Activated CD4-positive, alpha-beta T cell treated with anti-CD3 and anti-CD28 coated beads for 48 hours (primary cell): ENCODE results near the gene TRAPPC4.
"Not testable (repeated sequence)": the region's sequence is repeated elsewhere in the genome, so short reads cannot be mapped to it uniquely, and the experiment has no call there.

ENCODE experiments used
- DNase-seq: peaks from one replicate; pipeline ENCODE4 v3.0.0-alpha.2; 2020

TRAPPC4 gene

DNA sequence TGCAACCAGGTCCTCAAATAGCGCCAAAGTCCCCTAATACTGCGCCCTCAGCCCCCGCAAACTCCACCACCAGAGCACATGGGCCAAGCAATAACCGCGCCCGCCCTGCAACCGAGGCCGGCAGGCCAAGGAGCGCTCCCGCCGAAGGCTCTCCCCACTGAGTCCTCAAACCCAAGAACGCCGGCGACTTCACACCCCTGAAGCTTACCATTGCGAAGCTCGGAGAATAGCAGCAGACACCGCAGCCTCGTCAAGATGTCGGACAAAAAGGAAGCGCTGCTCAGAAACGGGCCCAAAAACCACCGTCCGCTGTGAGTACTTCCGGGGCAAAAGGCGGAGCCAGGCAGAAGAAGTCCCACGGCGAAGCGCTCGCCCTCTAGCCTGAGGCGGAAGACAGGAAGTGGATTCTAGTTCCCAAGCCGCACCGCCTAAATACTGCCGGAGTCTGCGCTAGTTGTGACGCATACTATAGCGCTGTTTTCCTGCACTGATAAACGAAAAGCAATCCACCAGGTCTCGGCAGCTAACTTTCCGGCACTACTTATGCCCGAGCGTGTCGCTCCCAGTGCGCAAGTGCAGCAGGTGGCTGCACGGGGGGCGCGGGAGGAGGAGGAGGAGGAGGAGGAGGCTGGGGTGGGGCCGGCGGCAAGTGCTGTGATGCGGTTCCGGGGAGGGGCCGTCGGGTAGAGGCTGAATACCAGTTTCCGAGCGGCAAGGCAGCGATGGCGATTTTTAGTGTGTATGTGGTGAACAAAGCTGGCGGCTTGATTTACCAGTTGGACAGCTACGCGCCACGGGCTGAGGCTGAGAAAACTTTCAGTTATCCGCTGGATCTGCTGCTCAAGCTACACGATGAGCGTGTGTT, at the start of gene TRAPPC4, which contains the start of gene RPS25:
Gene TRAPPC4, plus strand, starts transcription at position 693 of the 865 bp plus-strand sequence. Its CDS starts 30 bp downstream, at position 723.
Gene RPS25, minus strand, starts transcription at position 270 of the 865 bp plus-strand sequence. Its CDS starts 59 bp downstream, at position 211.
- peak; percentile 97 for DNase-seq

- not testable (repeated sequence) for DNase-seq
These were observed 49.1 kb upstream of the TRAPPC4 start for GRCh38 chr11:118969508-118969907.

DNA sequence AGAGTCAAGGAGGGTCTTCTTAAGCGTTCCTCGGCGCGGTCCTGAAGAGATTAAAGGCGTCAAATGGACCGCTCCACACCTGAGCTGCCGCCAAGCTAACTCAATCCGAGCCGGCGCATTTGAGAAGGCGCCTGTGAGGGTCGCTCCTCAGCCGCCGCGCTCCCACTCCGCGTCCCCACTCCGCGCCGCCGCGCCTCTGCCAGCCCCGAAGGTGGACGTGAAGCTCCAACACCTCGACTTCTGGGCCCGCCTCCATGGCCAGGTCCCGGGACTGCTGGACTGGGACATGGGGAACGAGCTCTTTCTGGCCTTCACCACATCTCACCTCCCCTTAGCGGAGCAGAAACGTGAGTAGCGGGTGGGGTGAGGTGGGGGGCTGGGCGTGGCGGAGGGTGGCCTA, 46.9 kb upstream of the TRAPPC4 start, which contains the start of gene FOXR1:
Gene FOXR1, plus strand, starts transcription at position 116 of the 400 bp plus-strand sequence. Its CDS starts 171 bp downstream, at position 287.
- DNase-seq: no peak

GRCh38 chr11:118973985-118974384, 44.6 kb upstream of the TRAPPC4 start:
- no peak for DNase-seq

- no peak for DNase-seq
These were observed 42.5 kb upstream of the TRAPPC4 start for GRCh38 chr11:118975771-118976709.

GRCh38 chr11:118979434-118979833, 39.1 kb upstream of the TRAPPC4 start:
- DNase-seq: no peak

- DNase-seq: no peak
These were observed 38.2 kb upstream of the TRAPPC4 start for GRCh38 chr11:118980191-118980881.

DNA sequence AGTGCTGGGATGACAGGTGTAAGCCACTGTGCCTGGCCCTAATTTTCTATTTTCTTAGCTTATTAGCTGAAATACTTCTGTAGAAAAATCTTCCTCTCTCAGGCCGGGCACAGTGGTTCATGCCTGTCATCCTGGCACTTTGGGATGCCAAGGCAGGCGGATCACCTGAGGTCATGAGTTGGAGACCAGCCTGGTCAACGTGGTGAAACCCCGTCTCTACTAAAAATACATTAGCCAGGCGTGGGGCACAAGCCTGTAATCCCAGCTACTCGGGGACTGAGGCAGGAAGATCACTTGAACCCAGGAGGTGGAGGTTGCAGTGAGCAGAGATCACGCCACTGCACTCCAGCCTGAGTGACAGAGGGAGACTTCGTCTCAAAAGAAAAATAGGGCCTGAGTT, 34.2 kb upstream of the TRAPPC4 start:
- not testable (repeated sequence) for DNase-seq

- DNase-seq: no peak
These were observed 33.7 kb upstream of the TRAPPC4 start for GRCh38 chr11:118984825-118985224.

GRCh38 chr11:118988280-118988679, 30.3 kb upstream of the TRAPPC4 start:
- no peak for DNase-seq

- DNase-seq: not testable (repeated sequence)
These were observed 27.0 kb upstream of the TRAPPC4 start for GRCh38 chr11:118991486-118992038.

DNA sequence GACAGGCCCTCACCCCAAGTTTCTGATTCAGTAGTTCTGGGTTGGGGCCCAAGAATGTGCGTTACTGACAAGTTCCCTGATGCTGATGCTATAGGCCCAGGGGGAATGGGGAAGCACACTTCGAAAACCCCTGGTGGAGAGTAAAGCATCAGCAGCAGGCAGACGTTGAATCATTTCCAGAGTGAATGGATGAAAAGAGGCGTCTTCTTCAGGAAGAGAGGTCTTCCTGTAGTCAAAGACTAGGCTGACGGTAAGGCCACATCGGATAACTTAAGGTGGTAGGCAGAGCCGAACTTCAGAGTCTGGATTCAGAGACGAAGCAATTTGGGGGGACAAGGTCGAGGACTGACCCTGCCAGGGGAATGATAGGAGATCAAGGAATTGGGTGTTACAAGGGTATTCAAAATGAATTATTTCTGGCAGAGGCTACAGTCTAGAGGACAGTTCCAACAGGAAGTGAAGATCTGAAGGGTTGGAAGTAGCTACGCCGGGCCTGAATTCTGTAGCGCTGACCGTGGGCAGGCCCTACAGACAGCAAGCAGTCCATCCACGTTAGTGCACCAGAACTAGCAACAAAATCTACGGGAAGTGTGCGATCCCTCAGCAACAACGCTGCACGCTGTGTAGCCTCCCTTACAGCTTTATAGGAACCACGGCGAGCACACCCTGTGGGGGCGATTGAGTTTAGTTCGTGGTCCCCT, 21.5 kb upstream of the TRAPPC4 start:
- peak; percentile 69 for DNase-seq

GRCh38 chr11:118997627-118998387, 20.8 kb upstream of the TRAPPC4 start, which contains the start of gene CENATAC:
Gene CENATAC, plus strand, starts transcription at chr11:118998138. Its CDS starts 60 bp downstream, at chr11:118998198.
- DNase-seq: peak; percentile 97

DNA sequence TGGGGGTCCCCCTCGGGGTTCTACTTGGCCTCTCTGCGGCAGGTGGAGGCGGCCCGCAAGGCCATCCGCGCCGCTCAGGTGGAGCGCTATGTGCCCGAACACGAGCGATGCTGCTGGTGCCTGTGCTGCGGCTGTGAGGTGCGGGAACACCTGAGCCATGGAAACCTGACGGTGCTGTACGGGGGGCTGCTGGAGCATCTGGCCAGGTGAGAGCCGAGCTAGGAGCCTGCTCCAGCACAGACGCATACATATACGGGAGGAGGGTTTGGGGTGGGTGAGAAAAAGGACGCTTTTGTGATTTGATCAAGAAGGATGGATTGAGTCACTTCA, 20.2 kb upstream of the TRAPPC4 start:
- no peak for DNase-seq

GRCh38 chr11:118998822-118999221, 19.7 kb upstream of the TRAPPC4 start:
- no peak for DNase-seq

DNA sequence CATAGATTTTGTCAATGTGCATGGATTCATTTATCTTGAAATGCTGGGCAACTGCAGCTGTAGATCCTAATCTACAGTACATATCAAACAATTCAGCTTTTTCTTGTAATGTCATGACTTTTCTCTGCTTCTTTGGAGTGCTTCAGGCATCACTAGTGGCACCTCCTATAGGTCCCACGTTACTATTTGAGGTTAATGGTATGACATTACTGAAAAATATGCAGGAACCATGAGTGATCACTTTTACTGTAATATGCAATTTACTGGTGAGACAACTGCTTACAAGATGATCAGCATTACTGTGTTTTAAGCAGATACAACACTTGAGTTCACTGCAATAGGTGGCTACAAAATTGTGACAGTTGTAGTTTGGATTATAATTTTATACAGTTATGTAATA, 17.7 kb upstream of the TRAPPC4 start:
- DNase-seq: no peak

GRCh38 chr11:119006656-119007055, 11.9 kb upstream of the TRAPPC4 start:
- DNase-seq: no peak

DNA sequence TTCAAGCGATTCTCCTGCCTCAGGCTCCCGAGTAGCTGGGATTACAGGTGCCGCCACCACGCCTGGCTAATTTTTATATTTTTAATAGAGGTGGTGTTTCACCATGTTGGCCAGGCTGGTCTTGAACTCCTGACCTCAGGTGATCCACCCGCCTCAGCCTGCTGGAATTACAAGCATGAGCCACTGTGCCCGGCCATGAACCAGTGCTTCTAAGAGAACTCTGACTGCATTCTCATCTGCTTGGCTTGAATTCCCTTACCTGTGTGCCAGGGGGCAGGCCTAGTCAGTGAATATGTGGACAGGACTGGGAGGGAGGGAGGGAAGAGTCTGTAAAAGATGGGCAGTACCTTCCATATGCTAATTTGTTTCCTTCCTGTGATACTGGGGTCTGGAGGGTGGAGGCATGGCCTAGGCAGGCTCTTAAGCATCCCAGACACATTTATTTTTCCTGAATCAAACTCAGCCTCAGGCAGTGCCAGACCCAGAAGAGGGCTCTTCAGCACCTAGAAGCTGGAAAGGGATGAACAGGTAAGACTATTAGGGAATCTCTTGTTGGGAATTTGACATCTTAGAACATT, 7.0 kb upstream of the TRAPPC4 start:
- no peak for DNase-seq

- no peak for DNase-seq
These were observed 5.9 kb upstream of the TRAPPC4 start for GRCh38 chr11:119012629-119013170.
